HFFc6 (cell line): Measurements from ENCODE around the gene JAZF1. TPM values are rescaled to one million over a fixed set of nuclear protein-coding genes. Genes with fewer than 3 reads are reported as not detected.

Source experiments
- DNase-seq: peaks from one replicate; pipeline ENCODE4 v3.0.0-alpha.2; 2018
- H3K27ac Mint-ChIP-seq: 2 replicates; pipeline ENCODE4 v1.8.0; 2020; ENCODE audit warnings: mild to moderate bottlenecking, mixed read lengths
- H3K27me3 Mint-ChIP-seq: 2 replicates; pipeline ENCODE4 v1.8.0; 2021; ENCODE audit warnings: mild to moderate bottlenecking, moderate library complexity, mixed read lengths; ENCODE audit not compliant: insufficient read depth
- H3K36me3 Mint-ChIP-seq: 2 replicates; pipeline ENCODE4 v1.8.0; 2021; ENCODE audit warnings: low read depth, mixed read lengths
- H3K4me1 Mint-ChIP-seq: 2 replicates; pipeline ENCODE4 v1.8.0; 2020; ENCODE audit warnings: low read depth, mixed read lengths
- H3K4me3 Mint-ChIP-seq: 2 replicates; pipeline ENCODE4 v1.8.0; 2020; ENCODE audit warnings: mild to moderate bottlenecking, moderate library complexity, mixed read lengths
- H3K9me3 Mint-ChIP-seq: 2 replicates; pipeline ENCODE4 v1.8.0; 2020; ENCODE audit warnings: mild to moderate bottlenecking, mixed read lengths
- total RNA-seq, 6 experiments: library from RNA; stranded (reverse); fragmentation: NEBNext Ultra II Directional; extraction: Animal tissue kit (Norgen Biotek cat#: 25700); gene quantifications; 2 replicates in 1 of 6; 3 replicates in 5 of 6; pipeline ENCODE4 v1.2.3, GENCODE V29; 2021
- TF ChIP-seq, protein P1 (sequence below): fragments of 200-600 bp; sonication (generic); IDR thresholded peaks from 2 replicates; pipeline ENCODE4 v1.5.0; 2021; ENCODE audit warnings: antibody characterized with exemption, mild to moderate bottlenecking

JAZF1 gene
- total RNA-seq, 6 experiments from 2014 or later, result 17.5 to 26.3 (median 21.4) TPM

DNA sequence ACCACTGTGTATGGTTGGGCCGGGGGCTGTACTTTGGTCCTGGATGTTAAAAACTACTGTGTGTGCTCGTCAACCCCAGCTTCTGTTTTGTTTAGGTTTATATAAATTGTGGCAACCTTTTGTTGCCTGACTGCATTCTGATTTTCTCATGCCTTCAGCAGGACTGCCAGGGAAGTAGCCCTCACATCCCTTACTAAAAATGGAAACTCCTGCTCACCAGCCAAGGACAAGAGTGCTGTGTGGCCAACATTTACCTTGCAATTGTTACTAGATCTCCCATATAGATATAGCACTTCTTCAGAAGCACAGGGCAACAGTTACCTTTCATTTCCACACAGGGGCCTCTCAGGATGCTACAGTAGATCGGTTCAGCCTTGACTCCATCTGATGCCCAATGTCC, 266.2 kb downstream of the JAZF1 start:
- H3K27me3 Mint-ChIP-seq, result no peaks in the 10 kb centered on the region
- peaks cover 4% of the 10 kb centered on the region; the same call in 1 of the 2 replicates for H3K36me3 Mint-ChIP-seq
- DNase-seq, result no peak
- H3K4me3 Mint-ChIP-seq, result no peak overlapping the region
- peaks cover 44% of the 10 kb centered on the region for H3K4me1 Mint-ChIP-seq
- H3K9me3 Mint-ChIP-seq, result no peaks in the 10 kb centered on the region
- no peak overlapping the region for H3K27ac Mint-ChIP-seq
- TF ChIP-seq, protein P1, sequence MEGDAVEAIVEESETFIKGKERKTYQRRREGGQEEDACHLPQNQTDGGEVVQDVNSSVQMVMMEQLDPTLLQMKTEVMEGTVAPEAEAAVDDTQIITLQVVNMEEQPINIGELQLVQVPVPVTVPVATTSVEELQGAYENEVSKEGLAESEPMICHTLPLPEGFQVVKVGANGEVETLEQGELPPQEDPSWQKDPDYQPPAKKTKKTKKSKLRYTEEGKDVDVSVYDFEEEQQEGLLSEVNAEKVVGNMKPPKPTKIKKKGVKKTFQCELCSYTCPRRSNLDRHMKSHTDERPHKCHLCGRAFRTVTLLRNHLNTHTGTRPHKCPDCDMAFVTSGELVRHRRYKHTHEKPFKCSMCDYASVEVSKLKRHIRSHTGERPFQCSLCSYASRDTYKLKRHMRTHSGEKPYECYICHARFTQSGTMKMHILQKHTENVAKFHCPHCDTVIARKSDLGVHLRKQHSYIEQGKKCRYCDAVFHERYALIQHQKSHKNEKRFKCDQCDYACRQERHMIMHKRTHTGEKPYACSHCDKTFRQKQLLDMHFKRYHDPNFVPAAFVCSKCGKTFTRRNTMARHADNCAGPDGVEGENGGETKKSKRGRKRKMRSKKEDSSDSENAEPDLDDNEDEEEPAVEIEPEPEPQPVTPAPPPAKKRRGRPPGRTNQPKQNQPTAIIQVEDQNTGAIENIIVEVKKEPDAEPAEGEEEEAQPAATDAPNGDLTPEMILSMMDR, result no peak

DNA sequence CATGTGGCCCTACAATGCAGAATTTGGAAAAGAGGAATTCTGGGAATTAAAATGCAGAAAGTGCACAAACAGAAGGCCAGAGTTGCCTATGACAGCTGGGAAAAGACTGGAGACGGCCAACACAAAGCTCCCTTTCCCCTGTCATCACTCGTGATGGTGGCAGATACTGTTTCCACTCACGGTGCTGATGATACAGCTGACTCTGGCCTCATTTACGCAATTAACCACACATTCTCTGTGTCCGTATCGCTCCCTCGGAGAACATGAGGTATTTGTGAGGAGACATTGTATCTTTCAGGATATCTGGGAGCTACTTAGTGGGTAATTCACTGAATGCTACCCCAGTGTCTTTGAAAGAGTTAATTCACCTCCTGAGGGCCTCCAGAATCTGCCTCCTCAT, 267.8 kb downstream of the JAZF1 start:
- Mint-ChIP-seq H3K36me3 (peaks cover 4% of the 10 kb centered on the region; the same call in 1 of the 2 replicates), H3K4me1 (peaks cover 27% of the 10 kb centered on the region), H3K27me3 (no peaks in the 10 kb centered on the region), H3K27ac (no peak overlapping the region), H3K4me3 (no peak overlapping the region), H3K9me3 (no peaks in the 10 kb centered on the region)
- no peak for DNase-seq
- TF ChIP-seq, protein P1, result no peak

DNA sequence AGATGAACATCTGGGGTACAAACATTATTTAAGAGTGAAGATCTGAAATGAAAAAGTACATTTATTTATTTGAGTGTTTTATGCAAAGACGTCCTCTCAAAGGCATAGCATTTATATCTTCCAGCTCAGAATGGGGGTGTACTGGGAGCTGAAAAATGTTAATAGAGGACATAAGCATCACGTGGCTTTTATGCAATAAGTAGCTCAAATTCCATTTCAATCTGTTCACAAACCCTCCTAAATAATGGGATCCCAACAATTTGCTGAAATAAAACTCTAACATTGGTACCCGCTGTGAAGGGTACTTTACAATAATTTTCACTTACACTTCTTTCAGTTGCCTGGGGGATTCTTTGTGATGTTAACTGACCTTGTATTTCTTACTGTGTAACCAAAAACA, 268.7 kb downstream of the JAZF1 start:
- peaks cover 19% of the 10 kb centered on the region for H3K4me1 Mint-ChIP-seq
- no peak overlapping the region for H3K4me3 Mint-ChIP-seq
- H3K36me3 Mint-ChIP-seq, result peaks cover 4% of the 10 kb centered on the region; the same call in 1 of the 2 replicates
- H3K27me3 Mint-ChIP-seq, result no peaks in the 10 kb centered on the region
- H3K9me3 Mint-ChIP-seq, result no peaks in the 10 kb centered on the region
- no peak overlapping the region for H3K27ac Mint-ChIP-seq
- TF ChIP-seq, protein P1, result no peak
- DNase-seq, result no peak

DNA sequence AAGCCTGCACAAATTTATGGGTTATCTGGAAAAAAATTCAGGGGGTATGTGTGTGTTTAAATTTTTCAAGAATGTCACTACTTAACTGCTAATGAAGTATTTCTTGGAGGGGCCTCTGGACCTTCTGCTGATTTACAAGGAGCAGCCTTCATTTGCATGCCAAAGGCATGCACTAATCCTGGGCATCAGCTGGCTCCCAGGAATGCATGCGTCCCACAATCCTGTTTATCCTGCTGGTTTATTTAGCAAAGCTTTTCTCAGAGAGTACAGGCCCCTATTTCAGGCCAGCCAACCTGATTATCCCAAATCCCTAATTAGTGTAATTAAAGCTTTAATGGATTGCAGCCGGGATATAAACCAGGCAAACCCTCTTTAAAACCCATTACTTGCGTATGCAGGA, 270.3 kb downstream of the JAZF1 start:
- Mint-ChIP-seq H3K9me3 (no peaks in the 10 kb centered on the region), H3K27me3 (no peaks in the 10 kb centered on the region), H3K4me1 (peaks cover 12% of the 10 kb centered on the region), H3K4me3 (no peak overlapping the region), H3K27ac (no peak overlapping the region), H3K36me3 (no peaks in the 10 kb centered on the region)
- DNase-seq, result peak; percentile 22
- TF ChIP-seq, protein P1, result no peak

DNA sequence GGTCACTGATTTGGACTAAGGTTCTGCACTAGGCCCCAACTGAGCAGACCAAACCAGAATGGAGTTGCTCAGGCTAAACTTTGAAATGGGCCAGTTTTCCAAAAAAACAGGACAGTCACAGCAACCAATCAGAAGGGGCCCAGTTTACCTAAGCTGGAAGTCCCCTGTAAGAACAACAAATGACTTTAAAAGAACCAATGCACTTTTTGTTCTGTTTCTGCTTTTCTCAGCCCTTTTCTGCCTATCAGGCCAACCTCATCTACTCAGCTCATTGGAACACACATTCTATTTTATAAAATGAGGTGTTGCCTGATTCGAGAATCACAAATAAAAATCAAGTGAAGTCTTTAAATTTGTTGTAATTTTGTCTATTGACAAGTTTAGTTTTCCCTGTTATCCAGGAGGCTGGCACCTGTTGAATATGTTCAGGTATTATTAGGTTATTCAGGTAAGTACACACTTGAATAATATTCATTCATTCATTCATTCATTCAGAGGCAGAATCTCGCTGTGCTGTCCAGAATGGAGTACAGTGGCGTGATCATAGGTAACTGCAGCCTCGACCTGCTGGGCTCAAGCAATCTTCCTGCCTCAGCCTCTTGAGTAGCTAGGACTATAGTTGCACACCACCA, 271.9 kb downstream of the JAZF1 start:
- H3K9me3 Mint-ChIP-seq, result no peaks in the 10 kb centered on the region
- DNase-seq, result no peak
- H3K27me3 Mint-ChIP-seq, result no peaks in the 10 kb centered on the region
- TF ChIP-seq, protein P1, result no peak
- H3K4me3 Mint-ChIP-seq, result no peak overlapping the region
- 0 out of 2 replicates have a peak, but pooled peaks cover 3% of the 10 kb centered on the region for H3K36me3 Mint-ChIP-seq
- H3K27ac Mint-ChIP-seq, result no peak overlapping the region
- H3K4me1 Mint-ChIP-seq, result peaks cover 12% of the 10 kb centered on the region
